GM12878 (cell line): ENCODE measurements around the gene RFWD3. TPM values are rescaled to one million over a fixed set of nuclear protein-coding genes. Genes with fewer than 3 reads are reported as not detected.

Experiments used
- ASH2L ChIP-seq: fragments of 300-600, 200-600 bp; sonication (generic); IDR thresholded peaks from 2 replicates; pipeline ENCODE4 v1.6.1; 2017; ENCODE audit warnings: low read depth, mild to moderate bottlenecking, borderline replicate concordance
- CBFB ChIP-seq: IDR thresholded peaks from 2 replicates; pipeline ENCODE4 v1.6.1; 2016; ENCODE audit warnings: antibody characterized with exemption, low read depth
- CREM ChIP-seq: IDR thresholded peaks from 2 replicates; pipeline ENCODE4 v1.6.1; 2014; ENCODE audit warnings: antibody characterized with exemption, low read depth
- EP300 ChIP-seq, 2 experiments: fragments of 150-350 bp in 1 of 2; IDR thresholded peaks; 2 replicates each; pipeline ENCODE4 v1.6.1; 2011 to 2012; ENCODE audit warnings: low read depth in 2 of 2, low read length in 2 of 2, borderline replicate concordance in 1 of 2, improper control_type of control experiment in 1 of 2, inconsistent platforms in 1 of 2; ENCODE audit not compliant: control insufficient read depth in 1 of 2
- HDAC6 ChIP-seq: fragments of 200-600 bp; sonication (generic); IDR thresholded peaks from one replicate; pipeline ENCODE4 v1.8.0; 2017; ENCODE audit warnings: antibody characterized with exemption; ENCODE audit not compliant: unreplicated experiment
- HSF1 ChIP-seq: fragments of 150-350 bp; IDR thresholded peaks from 2 replicates; pipeline ENCODE4 v1.6.1; 2014; ENCODE audit warnings: mild to moderate bottlenecking, low read depth, low read length
- KDM1A ChIP-seq: fragments of 200-600 bp; sonication (generic); IDR thresholded peaks from 2 replicates; pipeline ENCODE4 v1.6.1; 2016; ENCODE audit warnings: borderline replicate concordance
- KLF5 ChIP-seq: fragments of 450-650 bp; IDR thresholded peaks from 2 replicates; pipeline ENCODE4 v1.6.1; 2014; ENCODE audit warnings: mild to moderate bottlenecking; ENCODE audit not compliant: partially characterized antibody
- PBX3 ChIP-seq: IDR thresholded peaks from 2 replicates; pipeline ENCODE4 v1.6.1; 2011; ENCODE audit warnings: mild to moderate bottlenecking, low read depth, low read length, moderate library complexity; ENCODE audit not compliant: insufficient replicate concordance
- POLR2AphosphoS5 ChIP-seq: IDR thresholded peaks from 2 replicates; pipeline ENCODE4 v1.6.1; 2011; ENCODE audit warnings: mild to moderate bottlenecking, low read length, inconsistent platforms
- RUNX3 ChIP-seq: IDR thresholded peaks from 2 replicates; pipeline ENCODE4 v1.6.1; 2012; ENCODE audit warnings: low read length, inconsistent platforms
- SMAD5 ChIP-seq: IDR thresholded peaks from 2 replicates; pipeline ENCODE4 v1.6.1; 2016; ENCODE audit warnings: antibody characterized with exemption, low read depth
- SUZ12 ChIP-seq: fragments of 200-600 bp; sonication (generic); IDR thresholded peaks from one replicate; pipeline ENCODE4 v1.6.1; 2018; ENCODE audit warnings: antibody characterized with exemption, mild to moderate bottlenecking; ENCODE audit not compliant: unreplicated experiment
- TCF12 ChIP-seq: IDR thresholded peaks from 2 replicates; pipeline ENCODE4 v1.6.1; 2011; ENCODE audit warnings: low read depth, mild to moderate bottlenecking, low read length
- ZBTB40 ChIP-seq: fragments of 450-650 bp; IDR thresholded peaks from 2 replicates; pipeline ENCODE4 v1.6.1; 2016; ENCODE audit warnings: mild to moderate bottlenecking, moderate library complexity, borderline replicate concordance
- ZNF207 ChIP-seq: fragments of 450-650 bp; IDR thresholded peaks from 2 replicates; pipeline ENCODE4 v1.6.1; 2014; ENCODE audit warnings: antibody characterized with exemption, mild to moderate bottlenecking, borderline replicate concordance
- ZNF217 ChIP-seq: fragments of 450-650 bp; IDR thresholded peaks from 2 replicates; pipeline ENCODE4 v1.6.1; 2017; ENCODE audit warnings: antibody characterized with exemption, mild to moderate bottlenecking
- ZNF24 ChIP-seq: fragments of 450-650 bp; IDR thresholded peaks from 2 replicates; pipeline ENCODE4 v1.6.1; 2017; ENCODE audit warnings: antibody characterized with exemption, mild to moderate bottlenecking
- polyA plus RNA-seq, 11 experiments: library from polyadenylated mRNA; depleted of rRNA in 4 of 11; unstranded in 6 of 11; stranded (reverse) in 5 of 11; fragments of >200 nt; fragmentation: Nextera tagmentation in 4 of 11; fragmentation: Illumina TruSeq in 1 of 11; extraction: Ambion mirVana in 4 of 11; extraction: Trizol in 1 of 11; gene quantifications; 1 replicate in 1 of 11; 2 replicates in 10 of 11; pipeline versions ENCODE4 v1.2.1 to v1.2.3, GENCODE V29; 2011 to 2016; ENCODE audit warnings: inconsistent platforms in 2 of 11, missing spikeins in 2 of 11, low read depth in 1 of 11
- total RNA-seq, 4 experiments: library from RNA; depleted of rRNA in 3 of 4; stranded (reverse); fragments of >200 nt in 3 of 4; fragmentation: Illumina TruSeq in 1 of 4; extraction: Trizol in 1 of 4; gene quantifications; 2 replicates each; pipeline versions ENCODE4 v1.2.1 to v1.2.3, GENCODE V29; 2013 to 2021
- TF ChIP-seq, protein P1 (sequence below): IDR thresholded peaks from 2 replicates; pipeline ENCODE4 v1.6.1; 2012; ENCODE audit warnings: improper control_type of control experiment, low read depth, low read length; ENCODE audit not compliant: insufficient replicate concordance

The RFWD3 gene
- total and polyA plus RNA-seq, 10 of the 15 experiments (the other 5 are each of a cell fraction or from before 2014, with no cell fraction given) = 10.7 to 78.5 (median 51.2) TPM

DNA sequence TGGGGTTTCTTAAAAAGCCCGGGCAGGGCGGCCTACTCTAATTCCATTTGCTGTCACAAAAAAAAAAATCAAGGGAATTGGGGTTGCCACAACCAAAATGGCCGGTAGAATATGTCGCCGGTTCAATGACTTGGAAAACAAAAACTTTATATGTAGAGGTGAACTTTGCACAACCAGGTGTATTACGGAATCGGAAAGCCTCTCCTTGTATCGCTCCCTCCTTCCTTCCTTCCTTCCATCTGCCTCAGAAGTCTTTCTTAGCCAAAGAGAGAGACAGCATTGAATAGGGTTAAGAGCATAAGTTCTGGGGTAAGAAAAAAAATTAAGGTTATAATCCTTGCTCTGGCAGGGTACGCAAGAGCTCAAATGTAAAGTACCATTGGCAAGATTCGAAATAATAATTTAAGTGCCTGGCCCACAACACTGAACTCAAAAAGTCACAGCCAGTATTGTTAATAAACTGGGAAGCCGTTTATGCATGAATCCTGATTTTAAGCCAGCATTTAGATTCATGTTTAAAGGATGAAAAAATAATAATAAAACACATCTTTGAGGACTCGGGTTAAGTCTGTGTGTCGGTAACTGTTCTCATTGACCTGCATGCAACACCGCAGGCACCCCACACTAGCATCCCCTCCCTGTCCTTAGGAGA, 59.2 kb downstream of the RFWD3 start (continued):
- TF ChIP-seq ZBTB40 (peak; percentile 99), ZNF207 (no peak), POLR2AphosphoS5 (no peak), CREM (no peak), TCF12 (no peak), KLF5 (peak; percentile 6), ASH2L (no peak), HDAC6 (no peak), HSF1 (no peak), ZNF24 (no peak), SUZ12 (no peak), SMAD5 (no peak), CBFB (no peak), RUNX3 (no peak; the same call in 1 of the 2 replicates), EP300 (IDR thresholded peaks at IDR 0.05; ENCODE audit: borderline replicate concordance in 1 of 2, control insufficient read depth in 1 of 2, low read depth in 2 of 2, low read length in 2 of 2) (no peak), PBX3 (no peak), ZNF217 (no peak), KDM1A (no peak)
- TF ChIP-seq, protein P1, sequence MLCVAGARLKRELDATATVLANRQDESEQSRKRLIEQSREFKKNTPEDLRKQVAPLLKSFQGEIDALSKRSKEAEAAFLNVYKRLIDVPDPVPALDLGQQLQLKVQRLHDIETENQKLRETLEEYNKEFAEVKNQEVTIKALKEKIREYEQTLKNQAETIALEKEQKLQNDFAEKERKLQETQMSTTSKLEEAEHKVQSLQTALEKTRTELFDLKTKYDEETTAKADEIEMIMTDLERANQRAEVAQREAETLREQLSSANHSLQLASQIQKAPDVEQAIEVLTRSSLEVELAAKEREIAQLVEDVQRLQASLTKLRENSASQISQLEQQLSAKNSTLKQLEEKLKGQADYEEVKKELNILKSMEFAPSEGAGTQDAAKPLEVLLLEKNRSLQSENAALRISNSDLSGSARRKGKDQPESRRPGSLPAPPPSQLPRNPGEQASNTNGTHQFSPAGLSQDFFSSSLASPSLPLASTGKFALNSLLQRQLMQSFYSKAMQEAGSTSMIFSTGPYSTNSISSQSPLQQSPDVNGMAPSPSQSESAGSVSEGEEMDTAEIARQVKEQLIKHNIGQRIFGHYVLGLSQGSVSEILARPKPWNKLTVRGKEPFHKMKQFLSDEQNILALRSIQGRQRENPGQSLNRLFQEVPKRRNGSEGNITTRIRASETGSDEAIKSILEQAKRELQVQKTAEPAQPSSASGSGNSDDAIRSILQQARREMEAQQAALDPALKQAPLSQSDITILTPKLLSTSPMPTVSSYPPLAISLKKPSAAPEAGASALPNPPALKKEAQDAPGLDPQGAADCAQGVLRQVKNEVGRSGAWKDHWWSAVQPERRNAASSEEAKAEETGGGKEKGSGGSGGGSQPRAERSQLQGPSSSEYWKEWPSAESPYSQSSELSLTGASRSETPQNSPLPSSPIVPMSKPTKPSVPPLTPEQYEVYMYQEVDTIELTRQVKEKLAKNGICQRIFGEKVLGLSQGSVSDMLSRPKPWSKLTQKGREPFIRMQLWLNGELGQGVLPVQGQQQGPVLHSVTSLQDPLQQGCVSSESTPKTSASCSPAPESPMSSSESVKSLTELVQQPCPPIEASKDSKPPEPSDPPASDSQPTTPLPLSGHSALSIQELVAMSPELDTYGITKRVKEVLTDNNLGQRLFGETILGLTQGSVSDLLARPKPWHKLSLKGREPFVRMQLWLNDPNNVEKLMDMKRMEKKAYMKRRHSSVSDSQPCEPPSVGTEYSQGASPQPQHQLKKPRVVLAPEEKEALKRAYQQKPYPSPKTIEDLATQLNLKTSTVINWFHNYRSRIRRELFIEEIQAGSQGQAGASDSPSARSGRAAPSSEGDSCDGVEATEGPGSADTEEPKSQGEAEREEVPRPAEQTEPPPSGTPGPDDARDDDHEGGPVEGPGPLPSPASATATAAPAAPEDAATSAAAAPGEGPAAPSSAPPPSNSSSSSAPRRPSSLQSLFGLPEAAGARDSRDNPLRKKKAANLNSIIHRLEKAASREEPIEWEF = no peak
